HepG2 (cell line): ENCODE data around the gene INTS3.

Experiments
- ZFAT ChIP-seq: sonication (generic); formaldehyde crosslinking; conservative IDR thresholded peaks from 2 replicates; pipeline ENCODE4 v1.8.1; 2023; ENCODE audit warnings: missing genetic modification reagents, inconsistent platforms
- ZNF24 ChIP-seq: fragments of 450-650 bp; IDR thresholded peaks from 2 replicates; pipeline ENCODE4 v1.6.1; 2017; ENCODE audit warnings: antibody characterized with exemption, mild to moderate bottlenecking
- ZNF83 ChIP-seq: sonication (generic); formaldehyde crosslinking; IDR thresholded peaks from 2 replicates; pipeline ENCODE4 v1.4.0; 2020; ENCODE audit warnings: missing genetic modification reagents, mild to moderate bottlenecking, borderline replicate concordance
- TF ChIP-seq, protein P1 (sequence below): sonication (generic); formaldehyde crosslinking; IDR thresholded peaks from 2 replicates; pipeline ENCODE4 v1.4.0; 2020; ENCODE audit warnings: missing genetic modification reagents

DNA sequence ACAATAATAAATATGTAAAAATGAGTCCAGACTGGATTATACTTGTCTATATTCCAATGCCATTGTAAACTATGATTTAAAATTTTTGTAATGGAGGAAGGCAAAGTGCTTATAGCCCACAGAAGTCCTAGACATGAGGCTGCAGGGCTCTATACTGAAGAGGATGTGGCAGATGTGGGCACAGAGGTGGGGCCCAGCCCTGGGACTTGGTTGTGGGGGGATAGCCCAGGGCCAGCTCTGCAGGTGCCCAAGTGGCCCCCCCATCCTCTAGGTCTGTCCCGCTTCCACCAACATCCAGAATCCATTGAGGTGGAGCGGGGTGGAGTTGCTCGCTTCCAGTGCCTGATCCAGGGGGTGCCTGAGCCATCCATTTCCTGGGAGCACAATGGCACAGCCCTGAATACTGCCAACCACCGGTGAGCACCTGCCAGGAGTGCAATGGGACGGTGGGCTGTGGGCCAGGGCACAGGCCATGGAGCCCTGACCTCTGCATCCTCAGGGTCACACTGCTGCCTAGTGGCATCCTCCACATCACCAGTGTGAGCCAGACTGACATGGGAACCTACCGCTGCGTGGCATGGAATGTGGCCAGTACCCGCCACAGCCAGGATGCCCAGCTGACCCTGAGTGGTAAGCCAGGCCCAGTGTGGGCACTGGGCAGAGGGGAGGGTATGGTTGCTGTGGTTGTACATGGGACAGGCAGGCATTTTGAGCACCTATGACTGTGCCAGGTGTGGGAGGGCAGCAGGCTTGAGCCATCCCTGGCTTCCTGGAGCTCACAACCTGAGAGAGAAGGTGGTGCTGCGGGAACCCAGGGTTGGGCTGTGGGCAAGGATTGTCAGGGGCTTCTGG lies 68.3 kb downstream of the INTS3 start:
- TF ChIP-seq, protein P1, sequence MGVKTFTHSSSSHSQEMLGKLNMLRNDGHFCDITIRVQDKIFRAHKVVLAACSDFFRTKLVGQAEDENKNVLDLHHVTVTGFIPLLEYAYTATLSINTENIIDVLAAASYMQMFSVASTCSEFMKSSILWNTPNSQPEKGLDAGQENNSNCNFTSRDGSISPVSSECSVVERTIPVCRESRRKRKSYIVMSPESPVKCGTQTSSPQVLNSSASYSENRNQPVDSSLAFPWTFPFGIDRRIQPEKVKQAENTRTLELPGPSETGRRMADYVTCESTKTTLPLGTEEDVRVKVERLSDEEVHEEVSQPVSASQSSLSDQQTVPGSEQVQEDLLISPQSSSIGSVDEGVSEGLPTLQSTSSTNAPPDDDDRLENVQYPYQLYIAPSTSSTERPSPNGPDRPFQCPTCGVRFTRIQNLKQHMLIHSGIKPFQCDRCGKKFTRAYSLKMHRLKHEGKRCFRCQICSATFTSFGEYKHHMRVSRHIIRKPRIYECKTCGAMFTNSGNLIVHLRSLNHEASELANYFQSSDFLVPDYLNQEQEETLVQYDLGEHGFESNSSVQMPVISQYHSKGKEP (CRISPR knock-in tag) = no peak
- TF ChIP-seq ZNF83 (CRISPR knock-in tag) (no peak), ZNF24 (no peak), ZFAT (CRISPR knock-in tag) (no peak)
